K562 (cell line): ENCODE measurements around the gene BRD7. TPM values are rescaled to one million over a fixed set of nuclear protein-coding genes. Genes with fewer than 3 reads are reported as not detected.

Experiments used
- ATAC-seq: fragments of 200-7000 bp; cut with Tn5 transposase; 3 replicates; pipeline ENCODE4 v1.9.1; 2020; ENCODE audit warnings: moderate library complexity
- BruUV-seq: library from RNA; stranded (reverse); fragments of 400-500 nt; replicated peaks from 2 replicates; lab custom pipeline; 2021; lab: Mats Ljungman, UMichigan
- CTCF ChIA-PET: fragments of 300-600 bp; formaldehyde crosslinking; extraction: SDS; loops from one replicate; lab custom pipeline; 2021; ENCODE audit warnings: low intra/inter-chr PET ratio; lab: Yijun Ruan, JAX
- POLR2A ChIA-PET: fragments of 300-600, 350-650 bp; sonication (Branson Sonifier 250); formaldehyde crosslinking; extraction: SDS; loops from one replicate; lab custom pipeline; 2021; ENCODE audit warnings: antibody characterized with exemption, inconsistent platforms; lab: Yijun Ruan, JAX
- DNase-seq, 4 experiments: peaks; one replicate each; pipeline versions ENCODE4 v3.0.0 to v3.0.0-alpha.2; 2011 to 2018; ENCODE audit warnings: low spot score in 3 of 4, mixed read lengths in 3 of 4; ENCODE audit errors: extremely low read depth in 1 of 4
- FAIRE-seq: peaks from 2 replicates; lab custom pipeline; 2011; peaks lifted over from hg19 to GRCh38; lab: Jason Lieb, UNC
- H2AFZ ChIP-seq: 2 replicates; pipeline ENCODE4 v1.6.0; 2011; ENCODE audit warnings: low read depth, low read length, control low read depth, inconsistent platforms
- H3K27ac ChIP-seq: fragments of 200-600 bp; 3 replicates; pipeline ENCODE4 v1.8.0; 2011; ENCODE audit warnings: low read depth, mild to moderate bottlenecking, control low read depth, inconsistent platforms, low read length, moderate library complexity, mixed read lengths; ENCODE audit errors: extremely low read depth
- H3K27me3 ChIP-seq, 2 experiments: fragments of 300-600 bp in 1 of 2; 2 replicates in 1 of 2; 3 replicates in 1 of 2; pipeline versions ENCODE4 v1.6.0 to v1.8.0; 2011; ENCODE audit warnings: inconsistent platforms in 2 of 2, low read length in 2 of 2, mild to moderate bottlenecking in 1 of 2, mixed read lengths in 1 of 2, moderate library complexity in 1 of 2; ENCODE audit not compliant: control insufficient read depth in 2 of 2, insufficient read depth in 2 of 2
- H3K36me3 ChIP-seq: fragments of 300-600 bp; 3 replicates; pipeline ENCODE4 v1.8.0; 2011; ENCODE audit warnings: mild to moderate bottlenecking, low read length, inconsistent platforms; ENCODE audit not compliant: control insufficient read depth, insufficient read depth
- H3K4me1 ChIP-seq, 2 experiments: fragments of 200-600 bp in 1 of 2; replicated peaks in 1 of 2; 2 replicates in 1 of 2; 3 replicates in 1 of 2; pipeline versions ENCODE4 v1.5.1 to v1.8.0; 2011; ENCODE audit warnings: inconsistent platforms in 2 of 2, low read length in 2 of 2, mild to moderate bottlenecking in 1 of 2, mixed read lengths in 1 of 2, moderate library complexity in 1 of 2; ENCODE audit not compliant: control insufficient read depth in 2 of 2, insufficient read depth in 2 of 2
- H3K4me2 ChIP-seq: 2 replicates; pipeline ENCODE4 v1.6.1; 2011; ENCODE audit warnings: low read length, control low read depth, inconsistent platforms, mixed read lengths; ENCODE audit not compliant: insufficient read depth
- H3K4me3 ChIP-seq: fragments of 200-600 bp; sonication (generic), shearing (Covaris generic); 2 replicates; pipeline ENCODE4 v1.5.1; 2016; ENCODE audit warnings: control low read depth, inconsistent platforms
- H3K79me2 ChIP-seq: fragments of 200-600 bp; 3 replicates; pipeline ENCODE4 v1.8.0; 2011; ENCODE audit warnings: low read length, inconsistent platforms; ENCODE audit not compliant: control insufficient read depth, insufficient read depth
- H3K9ac ChIP-seq, 2 experiments: 2 replicates each; pipeline versions ENCODE4 v1.6.0 to v1.6.1; 2011; ENCODE audit warnings: low read depth in 2 of 2, low read length in 2 of 2, control low read depth in 1 of 2, inconsistent platforms in 1 of 2, mild to moderate bottlenecking in 1 of 2, mixed read lengths in 1 of 2; ENCODE audit not compliant: insufficient read depth in 1 of 2
- H3K9me1 ChIP-seq: one replicate; pipeline ENCODE4 v1.6.0; 2011; ENCODE audit warnings: inconsistent platforms, mild to moderate bottlenecking, low read length, moderate library complexity; ENCODE audit not compliant: control insufficient read depth, insufficient read depth
- H3K9me3 ChIP-seq: replicated peaks from 2 replicates; pipeline ENCODE4 v1.5.1; 2011; ENCODE audit warnings: low read depth, low read length, inconsistent platforms; ENCODE audit not compliant: control insufficient read depth, insufficient read depth
- H4K20me1 ChIP-seq: replicated peaks from 2 replicates; pipeline ENCODE4 v1.6.1; 2011; ENCODE audit warnings: low read length, inconsistent platforms, mixed read lengths; ENCODE audit not compliant: control insufficient read depth, insufficient read depth
- CSDE1 ChIP-seq, 2 experiments: fragments of 450-650 bp; IDR thresholded peaks; 2 replicates each; pipeline ENCODE4 v1.6.1; 2016; ENCODE audit warnings: mild to moderate bottlenecking in 1 of 2
- EZH2 ChIP-seq: IDR thresholded peaks from 2 replicates; pipeline ENCODE4 v1.6.1; 2012; ENCODE audit warnings: low read depth, mild to moderate bottlenecking, inconsistent platforms, low read length, borderline replicate concordance
- FOXK1 ChIP-seq: sonication (generic); formaldehyde crosslinking; IDR thresholded peaks from 2 replicates; pipeline ENCODE4 v1.8.0; 2022; ENCODE audit warnings: missing genetic modification reagents, mild to moderate bottlenecking, borderline replicate concordance
- HDGF ChIP-seq: fragments of 450-650 bp; IDR thresholded peaks from 2 replicates; pipeline ENCODE4 v1.6.1; 2016
- HNRNPL ChIP-seq: fragments of 200-400 bp; formaldehyde crosslinking; IDR thresholded peaks from 2 replicates; pipeline ENCODE4 v1.6.1; 2017; ENCODE audit warnings: low read depth, mild to moderate bottlenecking, low read length
- LEF1 ChIP-seq: fragments of 450-650 bp; IDR thresholded peaks from 2 replicates; pipeline ENCODE4 v1.6.1; 2016; ENCODE audit warnings: mild to moderate bottlenecking
- MAFK ChIP-seq: IDR thresholded peaks from 2 replicates; pipeline ENCODE4 v1.6.1; 2011; ENCODE audit warnings: low read length, improper control_type of control experiment
- PCBP2 ChIP-seq: fragments of 200-400 bp; formaldehyde crosslinking; IDR thresholded peaks from 2 replicates; pipeline ENCODE4 v1.6.1; 2018; ENCODE audit warnings: low read length, low read depth, mild to moderate bottlenecking, moderate library complexity; ENCODE audit not compliant: poor library complexity, severe bottlenecking
- POLR2G ChIP-seq: fragments of 200-400 bp; formaldehyde crosslinking; IDR thresholded peaks from 2 replicates; pipeline ENCODE4 v1.6.1; 2017; ENCODE audit warnings: low read depth, mild to moderate bottlenecking, antibody characterized with exemption, low read length, moderate library complexity
- TCF7 ChIP-seq: sonication (generic); IDR thresholded peaks from 2 replicates; pipeline ENCODE4 v1.6.1; 2016; ENCODE audit warnings: antibody characterized with exemption, borderline replicate concordance
- ZNF232 ChIP-seq: sonication (generic); formaldehyde crosslinking; IDR thresholded peaks from 2 replicates; pipeline ENCODE4 v1.8.0; 2022; ENCODE audit warnings: mild to moderate bottlenecking, missing genetic modification reagents
- ZNF347 ChIP-seq: fragments of 450-650 bp; formaldehyde crosslinking; IDR thresholded peaks from 2 replicates; pipeline ENCODE4 v1.4.0; 2020; ENCODE audit warnings: low read depth, mild to moderate bottlenecking, moderate library complexity
- WGBS: fragments of 100-300 bp; shearing (Covaris generic); methylation state at CpG from one replicate; pipeline ENCODE4 v1.1.6; 2016; ENCODE audit warnings: low coverage, mixed read lengths; ENCODE audit not compliant: insufficient coverage; ENCODE audit errors: missing lambda C conversion rate; 5-methylcytosine and 5-hydroxymethylcytosine counted together
- in situ Hi-C: fragments of 300-500 bp; cut with MboI; formaldehyde crosslinking; loops from 4 replicates; pipeline ENCODE4 v1.15.0; 2018; ENCODE audit warnings: inconsistent platforms, mixed read lengths
- intact Hi-C: fragments of 100-400 bp; cut with micrococcal nuclease; formaldehyde crosslinking; loops from 2 replicates; pipeline ENCODE4 v1.14.2; 2022
- polyA plus RNA-seq, 8 experiments: library from polyadenylated mRNA; depleted of rRNA in 4 of 8; stranded (reverse) in 5 of 8; unstranded in 3 of 8; fragments of >200 nt; fragmentation: Nextera tagmentation in 2 of 8; fragmentation: Illumina TruSeq in 1 of 8; extraction: Ambion mirVana in 2 of 8; extraction: Trizol in 1 of 8; gene quantifications; 2 replicates each; pipeline versions ENCODE4 v1.2.1 to v1.2.3, GENCODE V29; 2011 to 2014; ENCODE audit warnings: inconsistent platforms in 1 of 8, missing spikeins in 1 of 8
- total RNA-seq, 7 experiments: library from RNA; depleted of rRNA in 6 of 7; stranded (reverse); fragments of >200 nt in 6 of 7; fragmentation: Illumina TruSeq in 2 of 7; extraction: Trizol in 2 of 7; gene quantifications; 2 replicates each; pipeline versions ENCODE4 v1.2.1 to v1.2.3, GENCODE V29; 2011 to 2021; ENCODE audit warnings: low replicate concordance in 1 of 7
- TF ChIP-seq, protein P1 (sequence below), 2 experiments: fragments of 450-650 bp; conservative IDR thresholded peaks; 2 replicates each; pipeline ENCODE4 v1.6.1; 2017; ENCODE audit warnings: mild to moderate bottlenecking in 2 of 2, moderate library complexity in 2 of 2

Gene BRD7
- total and polyA plus RNA-seq, 9 of the 15 experiments (the other 6 are each of a cell fraction or from before 2014, with no cell fraction given): 20.6 to 101 (median 68.7) TPM

DNA sequence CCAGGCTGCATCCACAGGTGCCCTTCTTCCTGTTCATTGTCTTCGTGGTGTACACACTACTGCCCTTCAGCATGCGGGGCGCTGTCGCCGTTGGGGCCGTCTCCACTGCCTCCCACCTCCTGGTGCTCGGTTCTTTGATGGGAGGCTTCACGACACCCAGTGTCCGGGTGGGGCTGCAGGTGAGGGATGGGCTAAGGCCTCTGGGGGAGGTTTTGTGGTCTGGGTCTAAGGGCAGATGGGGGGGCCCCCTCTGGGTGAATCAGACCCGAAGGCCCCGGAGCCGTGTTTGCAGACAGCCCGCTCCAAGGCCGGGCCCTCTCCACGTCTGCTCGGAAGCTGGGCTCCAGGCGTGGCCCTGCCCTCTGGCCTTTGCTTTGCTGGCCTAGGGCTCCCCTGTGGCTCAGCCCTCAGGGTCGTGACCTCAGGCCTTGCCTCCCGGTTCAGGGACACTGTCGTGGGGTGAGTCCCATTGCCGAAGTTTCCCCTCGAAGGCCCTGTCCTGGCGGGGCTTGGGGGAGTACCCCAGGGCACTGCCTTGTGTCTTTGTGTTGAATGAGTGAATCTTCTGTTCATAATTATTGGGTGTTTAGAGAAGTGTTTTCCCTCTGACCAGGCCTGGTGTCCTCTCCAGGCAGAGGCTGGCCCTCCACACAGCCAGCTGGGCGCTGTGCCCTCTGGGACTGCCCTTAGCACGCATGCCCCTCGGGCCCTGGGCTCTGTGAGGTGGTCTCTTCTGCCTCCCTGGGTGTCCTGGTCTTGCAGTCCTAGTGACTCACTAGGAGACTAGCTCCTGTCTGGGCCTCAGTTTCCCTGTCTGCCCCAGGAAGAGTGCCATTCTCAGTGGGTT lies 76.8 kb downstream of the BRD7 start:
- DNase-seq (no peak), FAIRE-seq (no peak), ATAC-seq (no peak)
- Histone ChIP-seq H4K20me1 (no peaks in the 10 kb centered on the region; the same call in 1 of the 2 replicates), H3K4me3 (no peak overlapping the region), H2AFZ (no peak overlapping the region), H3K27ac (no peak overlapping the region), H3K4me1 (peaks cover 0 to 28% of the 10 kb centered on the region in 2 experiments; a peak in 2 of 5 replicates), H3K79me2 (peaks cover 11% of the 10 kb centered on the region; the same call in 2 of the 3 replicates), H3K27me3 (no peaks in the 10 kb centered on the region), H3K4me2 (no peak overlapping the region), H3K9ac (peak overlapping the region in 1 of 2 experiments; percentile 68; a peak in 1 of 4 replicates), H3K9me1 (no peaks in the 10 kb centered on the region), H3K9me3 (no peaks in the 10 kb centered on the region), H3K36me3 (peaks cover 89% of the 10 kb centered on the region; the same call in 2 of the 3 replicates)
- 90% methylated on average over 15 of the region's 26 CpGs for WGBS
- POLR2A ChIA-PET: interaction anchor here (0.7 kb wide), 1 partner anchor 9 kb away, joined by 3 read pairs; no protein-coding TSS in a partner anchor
- no TSS peak for BruUV-seq
- TF ChIP-seq POLR2G: peak; percentile 44
- TF ChIP-seq ZNF232 (CRISPR knock-in tag): no peak
- intact Hi-C loops: no loop called here
- in situ Hi-C loops: no loop called here
- CTCF ChIA-PET: no interaction called here

DNA sequence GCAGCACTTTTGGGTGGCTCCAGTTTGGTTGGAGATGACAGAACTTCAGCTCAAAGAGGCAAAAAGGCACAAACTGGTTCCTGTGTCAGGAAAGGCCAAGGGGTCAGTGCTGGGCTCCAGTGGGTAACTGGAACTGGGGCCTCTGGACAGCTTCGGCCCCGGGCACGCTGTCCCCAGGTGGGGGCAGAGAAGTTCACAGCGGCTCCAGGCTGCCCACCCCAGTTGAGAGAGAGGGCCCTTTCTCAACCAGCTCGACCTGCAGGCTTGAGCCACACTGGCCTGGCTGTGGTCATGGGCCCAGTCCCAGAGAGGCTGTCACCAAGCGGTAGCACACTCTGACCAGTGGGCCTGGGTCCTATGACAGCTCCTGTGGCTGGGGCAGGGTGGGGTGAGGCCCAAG lies 77.9 kb downstream of the BRD7 start:
- H3K9ac ChIP-seq: no peak overlapping the region; a peak in 1 of 4 replicates
- ChIA-PET CTCF (no interaction called here), POLR2A (interaction anchor here (0.7 kb wide), 1 partner anchor 8 kb away, joined by 3 read pairs; no protein-coding TSS in a partner anchor)
- DNase-seq (no peak), FAIRE-seq (no peak), ATAC-seq (no peak)
- BruUV-seq: no TSS peak
- no peaks in the 10 kb centered on the region; the same call in 1 of the 2 replicates for H4K20me1 ChIP-seq
- peaks cover 21% of the 10 kb centered on the region for H3K79me2 ChIP-seq
- no peak overlapping the region for H3K4me2 ChIP-seq
- intact Hi-C loops: no loop called here
- no peak overlapping the region for H2AFZ ChIP-seq
- in situ Hi-C loops: no loop called here
- H3K27me3 ChIP-seq: no peaks in the 10 kb centered on the region
- peaks cover 2% of the 10 kb centered on the region; the same call in 1 of the 2 replicates for H3K9me3 ChIP-seq
- H3K9me1 ChIP-seq: no peaks in the 10 kb centered on the region
- no peak overlapping the region for H3K4me3 ChIP-seq
- H3K27ac ChIP-seq: no peak overlapping the region
- peaks cover 0 to 28% of the 10 kb centered on the region in 2 experiments; a peak in 2 of 5 replicates for H3K4me1 ChIP-seq
- WGBS: 92% methylated on average over 5 of the region's 6 CpGs
- peaks cover 90% of the 10 kb centered on the region; the same call in 2 of the 3 replicates for H3K36me3 ChIP-seq
- no peak for TF ChIP-seq CSDE1 (IDR thresholded peaks at IDR 0.05)
- no peak for TF ChIP-seq LEF1
- no peak for TF ChIP-seq HDGF
- TF ChIP-seq FOXK1: no peak
- TF ChIP-seq, protein P1, sequence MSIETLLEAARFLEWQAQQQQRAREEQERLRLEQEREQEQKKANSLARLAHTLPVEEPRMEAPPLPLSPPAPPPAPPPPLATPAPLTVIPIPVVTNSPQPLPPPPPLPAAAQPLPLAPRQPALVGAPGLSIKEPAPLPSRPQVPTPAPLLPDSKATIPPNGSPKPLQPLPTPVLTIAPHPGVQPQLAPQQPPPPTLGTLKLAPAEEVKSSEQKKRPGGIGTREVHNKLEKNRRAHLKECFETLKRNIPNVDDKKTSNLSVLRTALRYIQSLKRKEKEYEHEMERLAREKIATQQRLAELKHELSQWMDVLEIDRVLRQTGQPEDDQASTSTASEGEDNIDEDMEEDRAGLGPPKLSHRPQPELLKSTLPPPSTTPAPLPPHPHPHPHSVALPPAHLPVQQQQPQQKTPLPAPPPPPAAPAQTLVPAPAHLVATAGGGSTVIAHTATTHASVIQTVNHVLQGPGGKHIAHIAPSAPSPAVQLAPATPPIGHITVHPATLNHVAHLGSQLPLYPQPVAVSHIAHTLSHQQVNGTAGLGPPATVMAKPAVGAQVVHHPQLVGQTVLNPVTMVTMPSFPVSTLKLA (conservative IDR thresholded peaks at IDR 0.05): no peak
- TF ChIP-seq HNRNPL: no peak
- no peak for TF ChIP-seq ZNF347 (CRISPR knock-in tag)
- no peak for TF ChIP-seq TCF7
- TF ChIP-seq EZH2: no peak
- no peak for TF ChIP-seq PCBP2
- no peak for TF ChIP-seq MAFK
